Bone marrow (tissue), 2 donors: ENCODE results near the gene MUC4.

Experiments used
- DNase-seq, 2 donors: peaks; one replicate each; lab custom pipeline; 2025; lab: John Stamatoyannopoulos, UW

The MUC4 gene

GRCh38 chr3:195811756-195812155 is at the start of gene MUC4:
MUC4 (minus strand) TSS chr3:195811929; CDS start chr3:195811817, 112 bp downstream.
- DNase-seq: no peak

GRCh38 chr3:195860456-195860855 is 48.7 kb upstream of the MUC4 start:
- no peak for DNase-seq

- DNase-seq: no peak
These were observed 48.2 kb upstream of the MUC4 start for GRCh38 chr3:195859846-195860411.

- peak; percentile 9 to 38 for DNase-seq
These were observed 47.5 kb upstream of the MUC4 start for GRCh38 chr3:195859061-195859845.

GRCh38 chr3:195856410-195857084 is 44.8 kb upstream of the MUC4 start:
- DNase-seq: peak in 1 of 2 donors; percentile 76

- DNase-seq: no peak
These were observed 44.0 kb upstream of the MUC4 start for GRCh38 chr3:195855471-195856409.

- no peak for DNase-seq
These were observed 43.0 kb upstream of the MUC4 start for GRCh38 chr3:195854628-195855294.

- DNase-seq: peak in 1 of 2 donors; percentile 23
These were observed 42.3 kb upstream of the MUC4 start for GRCh38 chr3:195853996-195854395.

GRCh38 chr3:195853036-195853435 is 41.3 kb upstream of the MUC4 start:
- DNase-seq: no peak

GRCh38 chr3:195850857-195851543 is 39.3 kb upstream of the MUC4 start:
- DNase-seq: peak; percentile 37 to 95

GRCh38 chr3:195849322-195850074 is 37.8 kb upstream of the MUC4 start:
- peak in 1 of 2 donors; percentile 32 for DNase-seq

- DNase-seq: no peak
These were observed 35.6 kb upstream of the MUC4 start for GRCh38 chr3:195847055-195847950.

GRCh38 chr3:195845483-195845882 is 33.8 kb upstream of the MUC4 start:
- no peak for DNase-seq

GRCh38 chr3:195844671-195845218 is 33.0 kb upstream of the MUC4 start:
- DNase-seq: no peak

- DNase-seq: no peak
These were observed 27.7 kb upstream of the MUC4 start for GRCh38 chr3:195839260-195840010.

- no peak for DNase-seq
These were observed 27.0 kb upstream of the MUC4 start for GRCh38 chr3:195838714-195839113.

- no peak for DNase-seq
These were observed 24.9 kb upstream of the MUC4 start for GRCh38 chr3:195836476-195837135.
